ENCODE data around the gene MRPL49. TPM values are rescaled to one million over a fixed set of nuclear protein-coding genes. Genes with fewer than 3 reads are reported as not detected.

MRPL49 gene
- total and polyA plus RNA-seq, 2 donors (not counting 1 experiment from before 2014, with no cell fraction given): 39.6 to 48.5 TPM

GRCh38 chr11:65108469-65109123 is 13.5 kb upstream of the MRPL49 start:
- POLR2A ChIA-PET: interaction anchor here (1.0 to 3.6 kb wide), 2 partner anchors 9 to 13 kb away, joined by 4 to 26 read pairs; partner anchors contain the start of genes VPS51 and ZNHIT2
- CTCF ChIA-PET: interaction anchor here (1.3 to 7.7 kb wide), 5 partner anchors 10 to 157 kb away, joined by 4 to 118 read pairs (median 47); partner anchors contain the start of genes CAPN1, FAU, MRPL49 and VPS51

More at GRCh38 chr11:65108469-65109123, 13.5 kb upstream of the MRPL49 start:
- peaks cover 0 to 40% of the 10 kb centered on the region in 2 experiments for H3K36me3 ChIP-seq (replicated peaks in 1 of 2; ENCODE audit: control extremely low read depth in 1 of 2, control insufficient read depth in 1 of 2, extremely low read depth in 1 of 2, insufficient read depth in 2 of 2, low read length in 1 of 2)
- Mint-ChIP-seq H3K4me3 (no peak overlapping the region), H3K9me3 (ENCODE audit: insufficient read depth) (no peaks in the 10 kb centered on the region), H3K4me1 (peaks cover 34% of the 10 kb centered on the region), H3K27ac (no peak overlapping the region), H3K27me3 (no peaks in the 10 kb centered on the region)
- no peak overlapping the region for H3K4me3 ChIP-seq (ENCODE audit: control extremely low read depth in 1 of 5, extremely low read depth in 1 of 5, insufficient read depth in 1 of 5, low read depth in 2 of 5, low read length in 4 of 5)
- ATAC-seq (ENCODE audit: low read depth) (no peak), DNase-seq (no peak)
- H2AFZ ChIP-seq (ENCODE audit: insufficient read depth, low read depth, low read length, poor library complexity, severe bottlenecking): no peak overlapping the region
- H3K4me2 ChIP-seq (replicated peaks; ENCODE audit: low read depth, low read length, poor library complexity, severe bottlenecking): no peak overlapping the region
- TF ChIP-seq EZH2 (IDR thresholded peaks at IDR 0.05; ENCODE audit: borderline replicate concordance, insufficient read depth, low read depth, low read length, poor library complexity, severe bottlenecking) (no peak), CTCF (IDR thresholded peaks at IDR 0.05) (no peak)
- 95% methylated on average over 38 of the region's 38 CpGs for WGBS (ENCODE audit: insufficient coverage)
- peaks cover 43% of the 10 kb centered on the region for H3K79me2 ChIP-seq (ENCODE audit: control insufficient read depth, insufficient read depth, low read length)
- H4K20me1 ChIP-seq (ENCODE audit: control insufficient read depth, insufficient read depth, low read length, poor library complexity, severe bottlenecking): peaks cover 31% of the 10 kb centered on the region
- peaks cover 20 to 34% of the 10 kb centered on the region in 2 donors for H3K4me1 ChIP-seq (ENCODE audit: control insufficient read depth in 2 of 2, insufficient read depth in 2 of 2, low read length in 2 of 2)
- H3K9ac ChIP-seq (ENCODE audit: low read length): no peak overlapping the region
- intact Hi-C loops (cut with micrococcal nuclease): no loop called here
- H3K9me3 ChIP-seq (ENCODE audit: control extremely low read depth in 1 of 3, control insufficient read depth in 2 of 3, insufficient read depth in 1 of 3, low read length in 2 of 3): no peaks in the 10 kb centered on the region
- H3K27me3 ChIP-seq (replicated peaks in 1 of 4; ENCODE audit: control extremely low read depth in 1 of 4, control insufficient read depth in 3 of 4, insufficient read depth in 4 of 4, low read length in 3 of 4): no peaks in the 10 kb centered on the region
- H3K27ac ChIP-seq (ENCODE audit: low read length in 2 of 2): no peak overlapping the region

Measured in B cell (primary cell).